Measurements from ENCODE around the gene MBP.

DNA sequence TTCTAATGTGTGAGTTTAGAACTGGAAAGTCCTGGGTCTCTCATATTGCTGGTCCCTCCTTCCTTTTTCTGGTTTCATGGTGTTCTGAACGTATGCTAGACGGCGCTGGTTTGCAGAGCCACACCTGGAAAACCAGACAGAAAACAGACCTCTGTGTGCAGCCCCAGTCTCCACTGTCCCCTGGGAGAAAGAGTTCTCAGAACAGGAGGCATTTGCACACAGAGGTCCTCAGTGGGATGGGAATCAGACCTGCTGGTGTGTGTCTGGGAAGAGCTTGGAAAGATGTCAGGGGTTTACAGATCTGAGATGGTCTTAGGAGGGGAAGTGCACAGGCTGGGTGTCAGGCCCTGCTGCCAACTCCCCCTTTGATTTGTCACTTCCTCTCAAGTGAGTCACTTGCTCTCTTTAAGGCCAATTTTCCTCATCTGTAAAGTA is 14.9 kb upstream of the MBP start:
- no peak for TF ChIP-seq POLR2A (IDR thresholded peaks at IDR 0.05; ENCODE audit: extremely low read depth, insufficient read length)
- no peak for TF ChIP-seq CTCF (IDR thresholded peaks at IDR 0.05; ENCODE audit: low read depth, low read length)
- TF ChIP-seq, protein P1, sequence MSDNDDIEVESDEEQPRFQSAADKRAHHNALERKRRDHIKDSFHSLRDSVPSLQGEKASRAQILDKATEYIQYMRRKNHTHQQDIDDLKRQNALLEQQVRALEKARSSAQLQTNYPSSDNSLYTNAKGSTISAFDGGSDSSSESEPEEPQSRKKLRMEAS (IDR thresholded peaks at IDR 0.05; ENCODE audit: low read depth, low read length), result no peak
- TF ChIP-seq MYC (IDR thresholded peaks at IDR 0.05; ENCODE audit: low read depth, low read length), result no peak
